22Rv1 (cell line): ENCODE results near the gene TUB.

Source experiments
- H3K27ac ChIP-seq: fragments of 450-650 bp; 2 replicates; pipeline ENCODE4 v1.5.1; 2017
- ZFX ChIP-seq: fragments of 450-650 bp; IDR thresholded peaks from 2 replicates; pipeline ENCODE4 v1.6.1; 2017; ENCODE audit warnings: antibody characterized with exemption, borderline replicate concordance
- TF ChIP-seq, protein P1 (sequence below): fragments of 450-650 bp; IDR thresholded peaks from 2 replicates; pipeline ENCODE4 v1.5.1; 2017; ENCODE audit warnings: mild to moderate bottlenecking

Gene TUB

DNA sequence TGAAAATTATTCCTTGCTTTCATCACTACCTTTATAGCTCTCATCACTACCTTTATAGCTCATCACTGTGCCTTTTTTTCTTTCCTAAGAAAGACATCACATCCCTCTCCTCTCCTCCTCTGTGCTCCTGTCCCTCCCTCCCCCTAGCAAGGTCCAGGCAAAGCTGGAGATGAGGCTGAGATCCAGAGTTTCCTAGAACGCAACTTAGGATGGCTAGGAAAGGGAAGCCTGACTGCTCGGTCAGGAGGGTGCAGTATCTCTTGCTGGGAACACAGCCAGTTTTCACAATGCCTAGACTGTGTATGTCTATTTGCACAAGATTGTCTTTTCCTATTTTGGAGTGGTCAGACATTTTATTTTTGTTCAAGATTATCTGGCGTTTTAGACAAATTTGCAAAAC lies 24.7 kb downstream of the TUB start:
- no peak overlapping the region for H3K27ac ChIP-seq
- TF ChIP-seq, protein P1, sequence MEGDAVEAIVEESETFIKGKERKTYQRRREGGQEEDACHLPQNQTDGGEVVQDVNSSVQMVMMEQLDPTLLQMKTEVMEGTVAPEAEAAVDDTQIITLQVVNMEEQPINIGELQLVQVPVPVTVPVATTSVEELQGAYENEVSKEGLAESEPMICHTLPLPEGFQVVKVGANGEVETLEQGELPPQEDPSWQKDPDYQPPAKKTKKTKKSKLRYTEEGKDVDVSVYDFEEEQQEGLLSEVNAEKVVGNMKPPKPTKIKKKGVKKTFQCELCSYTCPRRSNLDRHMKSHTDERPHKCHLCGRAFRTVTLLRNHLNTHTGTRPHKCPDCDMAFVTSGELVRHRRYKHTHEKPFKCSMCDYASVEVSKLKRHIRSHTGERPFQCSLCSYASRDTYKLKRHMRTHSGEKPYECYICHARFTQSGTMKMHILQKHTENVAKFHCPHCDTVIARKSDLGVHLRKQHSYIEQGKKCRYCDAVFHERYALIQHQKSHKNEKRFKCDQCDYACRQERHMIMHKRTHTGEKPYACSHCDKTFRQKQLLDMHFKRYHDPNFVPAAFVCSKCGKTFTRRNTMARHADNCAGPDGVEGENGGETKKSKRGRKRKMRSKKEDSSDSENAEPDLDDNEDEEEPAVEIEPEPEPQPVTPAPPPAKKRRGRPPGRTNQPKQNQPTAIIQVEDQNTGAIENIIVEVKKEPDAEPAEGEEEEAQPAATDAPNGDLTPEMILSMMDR = no peak
- TF ChIP-seq ZFX = no peak

DNA sequence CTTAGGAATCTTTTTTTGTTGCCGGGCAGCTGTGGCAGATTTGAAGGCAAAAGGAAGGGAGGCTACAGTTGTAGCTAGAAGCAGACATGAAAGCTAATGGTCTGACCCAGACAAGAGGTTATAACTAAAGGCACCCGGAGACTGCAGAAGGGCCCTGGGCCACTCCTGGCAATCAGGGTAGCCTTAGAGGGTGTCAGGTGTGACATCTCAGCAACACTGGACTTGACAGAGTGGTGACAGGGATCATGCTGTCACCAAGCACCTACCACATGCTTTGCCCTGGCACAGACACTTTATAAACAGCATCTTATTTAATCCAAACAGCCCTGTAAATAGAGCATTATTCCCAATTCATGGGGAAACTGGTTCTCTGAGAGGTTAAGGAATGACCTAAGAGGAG lies 25.7 kb downstream of the TUB start:
- H3K27ac ChIP-seq = no peak overlapping the region
- TF ChIP-seq ZFX = no peak
- TF ChIP-seq, protein P1 = no peak

DNA sequence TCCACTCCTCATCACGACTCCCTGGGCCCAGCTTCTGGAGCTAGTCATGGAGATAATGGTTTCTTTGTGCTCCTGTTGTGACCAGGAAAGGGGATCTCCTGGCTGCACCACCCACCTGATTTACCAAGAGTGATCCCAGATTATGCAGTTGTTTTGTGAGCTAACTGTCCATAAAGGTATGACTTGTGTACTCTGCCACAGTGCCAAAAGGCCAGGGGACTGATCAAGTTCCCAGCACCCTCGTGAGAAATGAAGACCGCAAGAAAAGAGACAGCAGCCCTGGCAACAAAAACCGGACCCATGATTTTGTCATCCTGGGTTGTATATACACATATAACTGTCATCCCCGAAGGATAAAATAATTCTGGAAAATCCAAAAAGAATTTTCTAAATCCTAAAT lies 26.6 kb downstream of the TUB start:
- TF ChIP-seq, protein P1 = no peak
- no peak for TF ChIP-seq ZFX
- H3K27ac ChIP-seq = no peak overlapping the region

DNA sequence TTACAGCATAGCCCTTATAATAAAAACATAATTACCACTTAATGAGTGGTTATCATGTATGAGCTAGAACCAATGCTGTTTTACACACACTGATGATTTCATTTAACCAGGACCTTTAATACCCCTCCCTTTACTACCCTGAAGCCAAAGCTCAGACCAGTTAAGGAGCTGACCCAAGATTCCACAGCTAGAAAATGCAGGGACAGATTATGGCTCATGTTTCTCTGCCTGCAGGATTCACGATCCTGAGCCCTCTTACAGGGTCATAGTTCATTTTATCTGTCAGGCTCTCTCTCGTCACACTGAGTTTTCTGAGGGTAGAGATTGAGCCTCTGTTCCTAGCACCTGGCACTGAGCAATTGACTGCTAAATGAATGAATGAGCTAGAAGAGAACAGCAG lies 27.4 kb downstream of the TUB start:
- TF ChIP-seq ZFX = no peak
- TF ChIP-seq, protein P1 = no peak
- H3K27ac ChIP-seq = no peak overlapping the region

DNA sequence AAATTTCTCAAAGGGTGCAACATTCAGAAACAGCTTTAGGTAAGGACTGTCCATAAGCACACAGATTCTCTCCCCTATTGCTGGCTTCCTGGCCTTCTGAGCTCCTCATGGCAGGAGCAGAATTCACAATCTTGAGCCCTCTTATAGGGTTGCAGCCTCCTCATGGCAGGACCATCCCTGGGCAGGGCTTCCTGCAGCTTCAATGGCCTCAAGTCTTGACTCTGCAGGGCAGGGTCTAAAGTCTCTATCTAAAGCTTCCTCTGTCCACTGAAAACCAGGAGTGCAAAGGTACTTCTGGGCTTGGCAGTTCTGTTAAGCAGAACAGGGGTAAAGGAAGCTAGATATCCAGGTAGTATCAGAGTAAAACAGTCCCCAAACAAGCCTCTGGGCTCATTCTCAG lies 28.7 kb downstream of the TUB start:
- TF ChIP-seq, protein P1 = no peak
- no peak for TF ChIP-seq ZFX
- H3K27ac ChIP-seq = no peak overlapping the region

DNA sequence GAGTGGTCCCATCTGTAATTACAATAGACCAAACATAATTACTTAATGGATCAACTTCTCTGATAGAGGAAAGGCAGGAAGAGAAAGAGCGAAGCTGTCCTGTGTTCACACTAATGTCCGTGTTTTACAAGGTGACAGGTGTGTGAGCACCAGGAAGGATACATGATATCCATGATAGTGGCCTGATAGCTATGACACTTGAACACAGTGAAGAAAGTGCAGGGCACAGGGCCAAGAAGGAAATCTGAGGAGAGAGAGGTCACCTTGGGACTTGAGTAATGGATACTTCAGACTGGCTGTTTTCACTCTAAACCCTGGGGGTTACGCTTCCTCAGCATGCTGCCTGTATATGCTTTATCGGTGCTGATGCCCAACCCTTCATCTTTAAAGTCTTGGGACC lies 29.4 kb downstream of the TUB start:
- TF ChIP-seq, protein P1 = no peak
- TF ChIP-seq ZFX = no peak
- H3K27ac ChIP-seq = no peak overlapping the region

DNA sequence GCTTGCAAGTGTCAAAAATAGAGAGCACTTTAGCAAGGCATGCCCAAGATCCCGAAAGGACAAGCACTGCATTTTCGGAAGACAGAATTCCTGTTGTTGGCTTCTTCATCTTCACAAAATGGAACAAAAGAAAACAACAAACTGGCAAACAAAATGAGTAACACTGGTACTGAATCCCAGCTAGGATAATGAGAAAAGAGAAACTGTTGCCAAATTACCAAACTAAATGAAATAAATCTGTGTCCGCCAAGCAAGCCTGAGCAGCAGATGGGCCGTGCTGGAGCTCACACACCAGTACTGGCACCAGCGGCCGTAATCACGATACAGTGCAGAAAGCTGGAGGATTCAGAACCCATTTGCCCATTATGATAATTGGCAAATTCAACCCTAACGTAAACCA lies 30.6 kb downstream of the TUB start:
- no peak overlapping the region for H3K27ac ChIP-seq
- no peak for TF ChIP-seq ZFX
- TF ChIP-seq, protein P1 = no peak
